Stomach (tissue), 9 donors: ENCODE results near the gene UNC80. TPM values are rescaled to one million over a fixed set of nuclear protein-coding genes. Genes with fewer than 3 reads are reported as not detected.

Source experiments
- DNase-seq, 2 donors: peaks; one replicate each; pipeline versions ENCODE4 v3.0.0 to v3.0.0-alpha.2; 2013 to 2019
- H3K27ac ChIP-seq, 5 donors: fragments of 200-600 bp in 4 of 5; sonication (generic) in 4 of 5; one replicate each; pipeline ENCODE4 v1.5.1; 2013 to 2019; ENCODE audit warnings: mild to moderate bottlenecking in 1 of 5, moderate library complexity in 1 of 5
- H3K27me3 ChIP-seq, 3 donors: fragments of 200-600 bp; sonication (generic); one replicate each; pipeline ENCODE4 v1.5.1; 2017 to 2019; ENCODE audit warnings: mixed run types in 1 of 3
- H3K36me3 ChIP-seq, 4 donors: fragments of 200-600 bp; sonication (generic); 1 replicate in 3 of 4; 2 replicates in 1 of 4; pipeline ENCODE4 v1.5.1; 2016 to 2019
- H3K4me1 ChIP-seq, 4 donors: fragments of 200-600 bp; sonication (generic); one replicate each; pipeline ENCODE4 v1.5.1; 2016 to 2019
- H3K4me3 ChIP-seq, 4 donors: fragments of 200-600 bp; sonication (generic) in 3 of 4; one replicate each; pipeline ENCODE4 v1.5.1; 2016 to 2019; ENCODE audit warnings: mild to moderate bottlenecking in 1 of 4
- H3K9me3 ChIP-seq, 4 donors: fragments of 200-600 bp; sonication (generic); one replicate each; pipeline ENCODE4 v1.5.1; 2016 to 2019
- CTCF ChIP-seq, 7 experiments: fragments of 450-650 bp in 4 of 7; fragments of 200-600 bp in 3 of 7; sonication (generic) in 3 of 7; IDR thresholded peaks; one replicate each; pipeline ENCODE4 v1.5.1; 2016 to 2019; ENCODE audit warnings: antibody characterized with exemption in 7 of 7, control low read depth in 2 of 7, mild to moderate bottlenecking in 1 of 7
- EP300 ChIP-seq: sonication (generic); formaldehyde crosslinking; IDR thresholded peaks from one replicate; pipeline ENCODE4 v1.6.1; 2017; ENCODE audit warnings: antibody characterized with exemption
- POLR2A ChIP-seq, 4 donors: fragments of 450-650 bp; IDR thresholded peaks; one replicate each; pipeline ENCODE4 v1.6.1; 2016; ENCODE audit warnings: antibody characterized with exemption in 4 of 4, control low read depth in 2 of 4, mild to moderate bottlenecking in 1 of 4, moderate library complexity in 1 of 4
- POLR2AphosphoS5 ChIP-seq, 3 donors: sonication (generic); formaldehyde crosslinking; IDR thresholded peaks; one replicate each; pipeline ENCODE4 v1.6.1; 2016; ENCODE audit warnings: antibody characterized with exemption in 3 of 3
- WGBS, 5 donors: extraction: QIAGEN DNeasy Blood & Tissue Kit in 3 of 5; methylation state at CpG; one replicate each; pipeline versions ENCODE4 v1.1.5 to v1.1.7; 2013 to 2018; 5-methylcytosine and 5-hydroxymethylcytosine counted together
- intact Hi-C: fragments of 100-400 bp; cut with DNase I; formaldehyde crosslinking; loops from one replicate; pipeline ENCODE4 v1.15.1; 2023; ENCODE audit warnings: low total_unique reads
- polyA plus RNA-seq, 3 donors: library from polyadenylated mRNA; stranded (reverse); fragments of 200-250 nt; gene quantifications; one replicate each; pipeline ENCODE4 v1.2.3, GENCODE V29; 2013
- total RNA-seq, 5 donors: library from RNA; depleted of rRNA; stranded (reverse); fragments of >200 nt; gene quantifications; one replicate each; pipeline versions ENCODE4 v1.1.0 to v1.2.3, GENCODE V29; 2014 to 2016
- donor health status: healthy with polysubstance abuse.
- donor health status: Bipolar disorder and iron deficiency.
- donor health status: healthy.

UNC80 gene
- total and polyA plus RNA-seq, 8 donors = 0.08 to 5.1 (median 0.29) TPM; not detected in 1

GRCh38 chr2:209933499-209934483, 162.2 kb downstream of the UNC80 start:
- no peaks in the 10 kb centered on the region for H3K27me3 ChIP-seq
- 26 to 38% (median 27%) methylated on average over 12 of the region's 12 CpGs for WGBS, 5 donors
- DNase-seq = peak; percentile 40 to 85
- H3K9me3 ChIP-seq = no peaks in the 10 kb centered on the region
- no peak for TF ChIP-seq CTCF (IDR thresholded peaks at IDR 0.05)
- peak in 1 of 3 donors; percentile 50 for TF ChIP-seq POLR2AphosphoS5 (IDR thresholded peaks at IDR 0.05)
- no peak for TF ChIP-seq EP300
- H3K4me3 ChIP-seq = no peak overlapping the region
- intact Hi-C loops = no loop called here
- peak overlapping the region in 3 of 5 donors; percentile 27 to 66 (median 29) for H3K27ac ChIP-seq
- no peaks in the 10 kb centered on the region for H3K36me3 ChIP-seq
- peaks cover 5 to 27% (median 18%) of the 10 kb centered on the region in 4 donors for H3K4me1 ChIP-seq

GRCh38 chr2:209936106-209936666, 164.6 kb downstream of the UNC80 start:
- Histone ChIP-seq H3K27me3 (no peaks in the 10 kb centered on the region), H3K4me1 (peaks cover 5 to 31% (median 18%) of the 10 kb centered on the region in 4 donors), H3K36me3 (no peaks in the 10 kb centered on the region), H3K9me3 (no peaks in the 10 kb centered on the region), H3K4me3 (no peak overlapping the region), H3K27ac (no peak overlapping the region)
- 18 to 38% (median 25%) methylated on average over 3 of the region's 3 CpGs for WGBS, 5 donors
- DNase-seq = peak in 1 of 2 donors; percentile 44
- intact Hi-C loops = no loop called here
- no peak for TF ChIP-seq POLR2AphosphoS5 (IDR thresholded peaks at IDR 0.05)
- no peak for TF ChIP-seq EP300
- TF ChIP-seq CTCF (IDR thresholded peaks at IDR 0.05) = peak in 2 of 7 experiments; percentile 9 to 35
- no peak for TF ChIP-seq POLR2A (IDR thresholded peaks at IDR 0.05)

GRCh38 chr2:209937893-209938292, 166.3 kb downstream of the UNC80 start:
- Histone ChIP-seq H3K4me1 (peaks cover 5 to 33% (median 18%) of the 10 kb centered on the region in 4 donors), H3K27me3 (no peaks in the 10 kb centered on the region), H3K4me3 (no peak overlapping the region), H3K9me3 (no peaks in the 10 kb centered on the region), H3K27ac (no peak overlapping the region), H3K36me3 (no peaks in the 10 kb centered on the region)
- intact Hi-C loops = no loop called here
- peak in 1 of 2 donors; percentile 23 for DNase-seq
- TF ChIP-seq EP300 = no peak
- TF ChIP-seq POLR2AphosphoS5 (IDR thresholded peaks at IDR 0.05) = no peak
- no peak for TF ChIP-seq POLR2A (IDR thresholded peaks at IDR 0.05)
- TF ChIP-seq CTCF (IDR thresholded peaks at IDR 0.05) = no peak

- Histone ChIP-seq H3K27me3 (no peaks in the 10 kb centered on the region), H3K9me3 (no peaks in the 10 kb centered on the region), H3K36me3 (no peaks in the 10 kb centered on the region), H3K4me1 (peaks cover under 1 to 30% (median 16%) of the 10 kb centered on the region in 4 donors), H3K4me3 (no peak overlapping the region), H3K27ac (no peak overlapping the region)
- TF ChIP-seq EP300 = no peak
- no peak for TF ChIP-seq CTCF (IDR thresholded peaks at IDR 0.05)
- no peak for TF ChIP-seq POLR2AphosphoS5 (IDR thresholded peaks at IDR 0.05)
- no peak for TF ChIP-seq POLR2A (IDR thresholded peaks at IDR 0.05)
- intact Hi-C loops = no loop called here
- 36 to 50% (median 44%) methylated on average over 1 of the region's 1 CpG for WGBS, 5 donors
- DNase-seq = no peak
Measured at GRCh38 chr2:209938906-209939305, 167.3 kb downstream of the UNC80 start.
